HCT116 (cell line): ENCODE data around the gene BTBD9. TPM values are rescaled to one million over a fixed set of nuclear protein-coding genes. Genes with fewer than 3 reads are reported as not detected.

Source experiments
- ATAC-seq: fragments of 200-7000 bp; cut with Tn5 transposase; 2 replicates; pipeline ENCODE4 v1.9.1; 2020; ENCODE audit warnings: mild to moderate bottlenecking, moderate library complexity
- BruUV-seq: library from RNA; stranded (reverse); fragments of 400-500 nt; replicated peaks from 2 replicates; lab custom pipeline; 2021; lab: Mats Ljungman, UMichigan
- CTCF ChIA-PET: fragments of 300-600 bp; sonication (Branson Sonifier 250); formaldehyde crosslinking; loops from one replicate; lab custom pipeline; 2021; ENCODE audit warnings: antibody characterized with exemption; lab: Charles Lee
- POLR2A ChIA-PET: fragments of 300-600, 350-600 bp; sonication (Branson Sonifier 250); formaldehyde crosslinking; loops from one replicate; lab custom pipeline; 2021; ENCODE audit warnings: antibody characterized with exemption; lab: Charles Lee
- RAD21 ChIA-PET, 2 experiments: fragments of 300-600 bp; sonication (Branson Sonifier 250); formaldehyde crosslinking; loops; one replicate each; lab custom pipeline; 2023; ENCODE audit warnings: low total read pairs in 2 of 2; ENCODE audit not compliant: uncharacterized antibody in 2 of 2, unreplicated experiment in 2 of 2, low non-redundant PET in 1 of 2; lab: Charles Lee
- DNase-seq: peaks from one replicate; pipeline ENCODE4 v3.0.0-alpha.2; 2010; ENCODE audit warnings: low read depth, low spot score
- H2AFZ ChIP-seq: fragments of 200-600 bp; shearing (Covaris generic), sonication (generic); 2 replicates; pipeline ENCODE4 v1.6.1; 2017; ENCODE audit warnings: low read depth, mixed run types, mixed read lengths, antibody characterized with exemption, low read length; ENCODE audit not compliant: poor library complexity, severe bottlenecking
- H3K27ac ChIP-seq: 2 replicates; pipeline ENCODE4 v1.5.1; 2012; ENCODE audit warnings: low read depth, low read length
- H3K27me3 ChIP-seq: fragments of 200-600 bp; sonication (generic); 2 replicates; pipeline ENCODE4 v1.6.1; 2016; ENCODE audit warnings: mixed run types, low read length, mixed read lengths; ENCODE audit not compliant: insufficient read depth
- H3K36me3 ChIP-seq, 2 experiments: fragments of 200-500 bp in 1 of 2; fragments of 200-600 bp in 1 of 2; sonication (Bioruptor generic) in 1 of 2; sonication (generic) in 1 of 2; 2 replicates each; pipeline versions ENCODE4 v1.5.1 to v1.6.1; 2014 to 2016; ENCODE audit warnings: low read length in 2 of 2, inconsistent platforms in 1 of 2, mixed read lengths in 1 of 2, mixed run types in 1 of 2; ENCODE audit not compliant: insufficient read depth in 2 of 2, control insufficient read depth in 1 of 2
- H3K4me1 ChIP-seq, 2 experiments: fragments of 200-600 bp in 1 of 2; sonication (generic) in 1 of 2; 2 replicates each; pipeline versions ENCODE4 v1.5.1 to v1.6.1; 2012 to 2017; ENCODE audit warnings: low read length in 2 of 2, inconsistent platforms in 1 of 2, mild to moderate bottlenecking in 1 of 2, mixed read lengths in 1 of 2, mixed run types in 1 of 2, moderate library complexity in 1 of 2; ENCODE audit not compliant: insufficient read depth in 2 of 2, control insufficient read depth in 1 of 2
- H3K4me2 ChIP-seq: fragments of 200-600 bp; sonication (generic); 2 replicates; pipeline ENCODE4 v1.6.1; 2017; ENCODE audit warnings: mixed run types, low read length, mixed read lengths
- H3K4me3 ChIP-seq, 2 experiments: fragments of 200-600 bp in 1 of 2; sonication (generic) in 1 of 2; replicated peaks in 1 of 2; 2 replicates each; pipeline ENCODE4 v1.5.1; 2011 to 2016; ENCODE audit warnings: low read length in 2 of 2, control low read depth in 1 of 2, low read depth in 1 of 2, mild to moderate bottlenecking in 1 of 2, mixed read lengths in 1 of 2, mixed run types in 1 of 2
- H3K79me2 ChIP-seq: fragments of 200-600 bp; sonication (generic); 2 replicates; pipeline ENCODE4 v1.6.1; 2017; ENCODE audit warnings: mild to moderate bottlenecking, mixed run types, low read length, moderate library complexity, mixed read lengths; ENCODE audit not compliant: insufficient read depth
- H3K9ac ChIP-seq: fragments of 200-600 bp; sonication (generic); 2 replicates; pipeline ENCODE4 v1.6.1; 2016; ENCODE audit warnings: low read length, mixed read lengths
- H3K9me2 ChIP-seq: fragments of 200-600 bp; sonication (generic), shearing (Covaris generic); 2 replicates; pipeline ENCODE4 v1.6.1; 2017; ENCODE audit warnings: mixed run types, mild to moderate bottlenecking, moderate library complexity; ENCODE audit not compliant: insufficient read depth
- H3K9me3 ChIP-seq, 2 experiments: fragments of 200-500 bp in 1 of 2; fragments of 200-600 bp in 1 of 2; sonication (Bioruptor generic) in 1 of 2; sonication (generic) in 1 of 2; 2 replicates each; pipeline ENCODE4 v1.6.1; 2014 to 2017; ENCODE audit warnings: low read length in 2 of 2, mixed read lengths in 2 of 2, inconsistent platforms in 1 of 2, low read depth in 1 of 2, mild to moderate bottlenecking in 1 of 2, mixed run types in 1 of 2, moderate library complexity in 1 of 2; ENCODE audit not compliant: control insufficient read depth in 1 of 2, insufficient read depth in 1 of 2
- H4K20me1 ChIP-seq: fragments of 200-600 bp; sonication (generic), shearing (Covaris generic); 2 replicates; pipeline ENCODE4 v1.6.1; 2017; ENCODE audit warnings: mixed run types, mild to moderate bottlenecking, moderate library complexity; ENCODE audit not compliant: insufficient read depth
- CBX3 ChIP-seq: IDR thresholded peaks from 2 replicates; pipeline ENCODE4 v1.6.1; 2012; ENCODE audit warnings: low read depth
- CEBPB ChIP-seq: IDR thresholded peaks from 2 replicates; pipeline ENCODE4 v1.6.1; 2012; ENCODE audit warnings: low read depth
- JUND ChIP-seq: IDR thresholded peaks from 2 replicates; pipeline ENCODE4 v1.6.1; 2012
- MAX ChIP-seq: IDR thresholded peaks from 2 replicates; pipeline ENCODE4 v1.6.1; 2012
- POLR2A ChIP-seq: IDR thresholded peaks from 2 replicates; pipeline ENCODE4 v1.7.0; 2011; ENCODE audit warnings: borderline replicate concordance; ENCODE audit not compliant: insufficient read depth, insufficient read length; ENCODE audit errors: extremely low read depth
- POLR2AphosphoS5 ChIP-seq: IDR thresholded peaks from 2 replicates; pipeline ENCODE4 v1.6.1; 2011; ENCODE audit warnings: mild to moderate bottlenecking, low read depth, low read length, moderate library complexity
- SRF ChIP-seq: IDR thresholded peaks from 2 replicates; pipeline ENCODE4 v1.6.1; 2012; ENCODE audit warnings: low read depth
- ZBTB33 ChIP-seq: IDR thresholded peaks from 2 replicates; pipeline ENCODE4 v1.6.1; 2011; ENCODE audit warnings: mild to moderate bottlenecking, low read length, moderate library complexity; ENCODE audit not compliant: insufficient replicate concordance; ENCODE audit errors: extremely low read depth
- ZFX ChIP-seq: fragments of 450-650 bp; IDR thresholded peaks from 2 replicates; pipeline ENCODE4 v1.6.1; 2017
- ZNF274 ChIP-seq: fragments of 200-500 bp; sonication (Bioruptor generic); IDR thresholded peaks from 2 replicates; pipeline ENCODE4 v1.6.1; 2014; ENCODE audit warnings: mild to moderate bottlenecking, low read depth, low read length, inconsistent platforms
- intact Hi-C: fragments of 100-400 bp; cut with micrococcal nuclease; formaldehyde crosslinking; loops from 2 replicates; pipeline ENCODE4 v1.10.0; 2022
- total RNA-seq: library from RNA; stranded (reverse); gene quantifications from one replicate; pipeline ENCODE4 v1.2.1, GENCODE V29; 2021; ENCODE audit not compliant: unreplicated experiment

Gene BTBD9
- total RNA-seq, 1 experiment from 2014 or later: 10.9 TPM

GRCh38 chr6:38236631-38237030 lies 403.1 kb downstream of the BTBD9 start:
- no TSS peak for BruUV-seq
- intact Hi-C loops: no loop called here
- Histone ChIP-seq H3K9me3 (no peaks in the 10 kb centered on the region), H3K9ac (no peak overlapping the region), H4K20me1 (no peaks in the 10 kb centered on the region), H3K9me2 (no peaks in the 10 kb centered on the region), H3K4me2 (no peak overlapping the region), H2AFZ (no peak overlapping the region), H3K27me3 (no peaks in the 10 kb centered on the region), H3K36me3 (no peaks in the 10 kb centered on the region), H3K4me1 (peaks cover 0 to 13% of the 10 kb centered on the region in 2 experiments; a peak in 1 of 4 replicates), H3K27ac (no peak overlapping the region), H3K4me3 (no peak overlapping the region), H3K79me2 (no peaks in the 10 kb centered on the region)
- TF ChIP-seq CEBPB (no peak), ZFX (no peak), POLR2AphosphoS5 (no peak), MAX (no peak), ZNF274 (no peak), JUND (no peak), ZBTB33 (no peak), SRF (no peak), POLR2A (no peak), CBX3 (no peak)
- ChIA-PET CTCF (no interaction called here), RAD21 (no interaction called here), POLR2A (no interaction called here)
- DNase-seq: no peak
- no peak for ATAC-seq
